Liver (tissue), 9 donors: Measurements from ENCODE around the gene GPRC5B. TPM values are rescaled to one million over a fixed set of nuclear protein-coding genes. Genes with fewer than 3 reads are reported as not detected.

Source experiments
- DNase-seq: peaks from one replicate; pipeline ENCODE4 v3.0.0-alpha.2; 2017; ENCODE audit warnings: low spot score
- H3K27ac ChIP-seq, 2 donors: one replicate each; pipeline ENCODE4 v1.7.0; 2013; ENCODE audit warnings: inconsistent platforms in 2 of 2, low read length in 2 of 2, control low read depth in 1 of 2, low read depth in 1 of 2, mild to moderate bottlenecking in 1 of 2
- H3K27me3 ChIP-seq, 4 donors: one replicate each; pipeline versions ENCODE4 v1.6.1 to v1.7.0; 2013; ENCODE audit warnings: low read length in 3 of 4, inconsistent platforms in 1 of 4, mild to moderate bottlenecking in 1 of 4, moderate library complexity in 1 of 4; ENCODE audit not compliant: control insufficient read depth in 4 of 4, insufficient read depth in 4 of 4
- H3K36me3 ChIP-seq, 4 donors: one replicate each; pipeline versions ENCODE4 v1.6.1 to v1.7.0; 2013; ENCODE audit warnings: low read length in 3 of 4, mild to moderate bottlenecking in 3 of 4, low read depth in 1 of 4, moderate library complexity in 1 of 4; ENCODE audit not compliant: control insufficient read depth in 4 of 4, insufficient read depth in 3 of 4
- H3K4me1 ChIP-seq, 4 donors: one replicate each; pipeline versions ENCODE4 v1.6.1 to v1.7.0; 2013; ENCODE audit warnings: low read length in 3 of 4, mild to moderate bottlenecking in 3 of 4, moderate library complexity in 1 of 4; ENCODE audit not compliant: control insufficient read depth in 4 of 4, insufficient read depth in 4 of 4
- H3K4me3 ChIP-seq, 3 donors: one replicate each; pipeline versions ENCODE4 v1.6.1 to v1.7.0; 2013; ENCODE audit warnings: low read length in 3 of 3, control low read depth in 1 of 3, low read depth in 1 of 3, mild to moderate bottlenecking in 1 of 3
- H3K9ac ChIP-seq, 2 donors: one replicate each; pipeline ENCODE4 v1.7.0; 2013; ENCODE audit warnings: low read length in 2 of 2, mild to moderate bottlenecking in 2 of 2, moderate library complexity in 2 of 2, control low read depth in 1 of 2, low read depth in 1 of 2
- H3K9me3 ChIP-seq, 4 donors: one replicate each; pipeline versions ENCODE4 v1.6.1 to v1.7.0; 2013; ENCODE audit warnings: low read length in 3 of 4; ENCODE audit not compliant: control insufficient read depth in 4 of 4
- EGR1 ChIP-seq, 2 donors: IDR thresholded peaks; 2 replicates each; pipeline ENCODE4 v1.6.1; 2016 to 2018; ENCODE audit warnings: antibody characterized with exemption in 2 of 2, low read depth in 2 of 2
- FOXA1 ChIP-seq: IDR thresholded peaks from 2 replicates; pipeline ENCODE4 v1.6.1; 2016; ENCODE audit warnings: antibody characterized with exemption
- FOXA2 ChIP-seq: IDR thresholded peaks from 2 replicates; pipeline ENCODE4 v1.6.1; 2016; ENCODE audit warnings: antibody characterized with exemption
- GABPA ChIP-seq, 2 donors: IDR thresholded peaks in 1 of 2; conservative IDR thresholded peaks in 1 of 2; 2 replicates each; pipeline ENCODE4 v1.6.1; 2016; ENCODE audit warnings: antibody characterized with exemption in 2 of 2, mild to moderate bottlenecking in 1 of 2, moderate library complexity in 1 of 2
- HNF4A ChIP-seq, 2 donors: conservative IDR thresholded peaks; 2 replicates each; pipeline ENCODE4 v1.6.1; 2016; ENCODE audit warnings: antibody characterized with exemption in 2 of 2, mild to moderate bottlenecking in 2 of 2
- HNF4G ChIP-seq: IDR thresholded peaks from 2 replicates; pipeline ENCODE4 v1.6.1; 2016; ENCODE audit warnings: antibody characterized with exemption
- JUND ChIP-seq, 2 donors: IDR thresholded peaks; 2 replicates each; pipeline ENCODE4 v1.6.1; 2016; ENCODE audit warnings: antibody characterized with exemption in 2 of 2
- NR2F2 ChIP-seq: IDR thresholded peaks from 2 replicates; pipeline ENCODE4 v1.6.1; 2016; ENCODE audit warnings: antibody characterized with exemption
- RAD21 ChIP-seq, 2 donors: IDR thresholded peaks; 2 replicates each; pipeline ENCODE4 v1.6.1; 2016; ENCODE audit warnings: antibody characterized with exemption in 2 of 2, mild to moderate bottlenecking in 2 of 2
- RXRA ChIP-seq, 2 donors: IDR thresholded peaks; 2 replicates each; pipeline ENCODE4 v1.6.1; 2017 to 2018; ENCODE audit warnings: antibody characterized with exemption in 2 of 2, mild to moderate bottlenecking in 1 of 2
- SP1 ChIP-seq: IDR thresholded peaks from 2 replicates; pipeline ENCODE4 v1.6.1; 2018; ENCODE audit warnings: antibody characterized with exemption, mild to moderate bottlenecking
- TAF1 ChIP-seq: conservative IDR thresholded peaks from 2 replicates; pipeline ENCODE4 v1.6.1; 2016; ENCODE audit warnings: antibody characterized with exemption, mild to moderate bottlenecking
- YY1 ChIP-seq: IDR thresholded peaks from 2 replicates; pipeline ENCODE4 v1.6.1; 2016; ENCODE audit warnings: antibody characterized with exemption, mild to moderate bottlenecking
- WGBS: extraction: QIAGEN DNeasy Blood & Tissue Kit; methylation state at CpG from one replicate; pipeline ENCODE4 v1.1.7; 2013; 5-methylcytosine and 5-hydroxymethylcytosine counted together
- polyA plus RNA-seq, 2 donors: library from polyadenylated mRNA; stranded (reverse) in 1 of 2; unstranded in 1 of 2; fragments of 200-250 nt in 1 of 2; fragments of >200 nt in 1 of 2; fragmentation: Nextera tagmentation in 1 of 2; extraction: Ambion mirVana in 1 of 2; gene quantifications; one replicate each; pipeline versions ENCODE4 v1.2.1 to v1.2.3, GENCODE V29; 2013 to 2015
- total RNA-seq, 2 donors: library from RNA; depleted of rRNA; stranded (reverse); fragments of >200 nt; gene quantifications; one replicate each; pipeline ENCODE4 v1.2.3, GENCODE V29; 2014
- TF ChIP-seq, protein P1 (sequence below): IDR thresholded peaks from 2 replicates; pipeline ENCODE4 v1.6.1; 2016; ENCODE audit warnings: antibody characterized with exemption
- TF ChIP-seq, protein P2 (sequence below): IDR thresholded peaks from 2 replicates; pipeline ENCODE4 v1.6.1; 2016; ENCODE audit warnings: antibody characterized with exemption, mild to moderate bottlenecking
- TF ChIP-seq, protein P3 (sequence below): fragments of 150-350 bp; IDR thresholded peaks from 2 replicates; pipeline ENCODE4 v1.5.1; 2017; ENCODE audit warnings: improper control_type of control experiment, low read depth, low read length; ENCODE audit not compliant: missing input control
- TF ChIP-seq, protein P4 (sequence below): IDR thresholded peaks from 2 replicates; pipeline ENCODE4 v1.6.1; 2016; ENCODE audit warnings: antibody characterized with exemption
- donor health status: healthy.
- donor health status: healthy.
- donor health status: healthy.
- donor health status: healthy.
- donor health status: healthy.

The GPRC5B gene
- total and polyA plus RNA-seq, 4 donors = 1.5 to 4.7 (median 2.7) TPM

DNA sequence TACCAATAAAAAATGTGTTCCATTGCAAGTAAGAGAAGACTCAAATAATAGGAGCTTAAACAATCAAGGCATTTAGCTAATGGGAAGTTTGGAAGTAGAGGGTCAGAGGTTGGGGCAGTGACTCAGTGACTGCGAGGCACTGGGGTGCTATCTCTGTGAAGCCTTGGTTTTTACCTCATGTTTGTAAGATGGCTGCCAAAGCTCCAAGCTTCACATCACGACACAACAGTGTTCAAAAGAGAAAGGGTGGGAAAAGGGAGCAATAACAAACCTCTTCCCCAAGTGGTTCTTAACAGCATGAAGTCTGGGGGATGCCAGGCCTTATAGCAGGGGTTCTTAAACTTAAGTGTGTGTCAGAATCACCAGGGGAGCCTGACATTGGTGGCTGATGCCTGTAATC lies 26.6 kb upstream of the GPRC5B start:
- H3K27me3 ChIP-seq = no peaks in the 10 kb centered on the region
- no peaks in the 10 kb centered on the region for H3K36me3 ChIP-seq

DNA sequence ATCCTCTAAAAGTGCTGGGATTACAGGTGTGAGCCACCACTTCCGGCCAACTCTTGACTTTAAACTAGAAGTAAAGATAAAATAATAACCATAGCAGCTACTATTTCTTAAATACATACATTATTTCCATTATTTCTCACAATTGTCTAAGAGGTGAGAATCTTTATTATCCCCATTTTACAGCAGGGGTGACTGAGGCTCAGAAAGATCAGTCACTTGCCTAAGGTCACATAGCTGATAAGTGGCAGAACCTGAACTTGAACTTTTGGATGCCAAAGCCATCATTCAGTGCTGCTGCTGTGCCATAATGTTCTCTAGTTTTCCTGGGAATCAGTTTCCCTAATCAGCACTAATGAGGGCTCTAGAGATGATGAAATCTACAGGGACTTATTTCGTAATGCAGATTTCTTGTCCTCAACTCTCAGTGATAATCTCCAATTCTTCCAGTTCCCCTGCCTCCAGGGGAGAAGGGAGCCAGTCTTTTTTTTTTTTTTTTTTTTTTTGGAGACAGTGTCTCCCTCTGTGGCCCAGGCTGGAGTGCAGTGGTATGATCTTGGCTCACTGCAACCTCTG lies 25.2 kb upstream of the GPRC5B start:
- no peaks in the 10 kb centered on the region for H3K27me3 ChIP-seq
- H3K9ac ChIP-seq = no peak overlapping the region
- TF ChIP-seq GABPA (IDR thresholded peaks at IDR 0.05 in 1 of 2, conservative IDR thresholded peaks at IDR 0.05 in 1 of 2) (no peak), FOXA1 (no peak), RXRA (IDR thresholded peaks at IDR 0.05) (no peak), YY1 (no peak), TAF1 (no peak), FOXA2 (no peak)
- TF ChIP-seq, protein P1, sequence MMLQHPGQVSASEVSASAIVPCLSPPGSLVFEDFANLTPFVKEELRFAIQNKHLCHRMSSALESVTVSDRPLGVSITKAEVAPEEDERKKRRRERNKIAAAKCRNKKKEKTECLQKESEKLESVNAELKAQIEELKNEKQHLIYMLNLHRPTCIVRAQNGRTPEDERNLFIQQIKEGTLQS = no peak
- TF ChIP-seq, protein P2, sequence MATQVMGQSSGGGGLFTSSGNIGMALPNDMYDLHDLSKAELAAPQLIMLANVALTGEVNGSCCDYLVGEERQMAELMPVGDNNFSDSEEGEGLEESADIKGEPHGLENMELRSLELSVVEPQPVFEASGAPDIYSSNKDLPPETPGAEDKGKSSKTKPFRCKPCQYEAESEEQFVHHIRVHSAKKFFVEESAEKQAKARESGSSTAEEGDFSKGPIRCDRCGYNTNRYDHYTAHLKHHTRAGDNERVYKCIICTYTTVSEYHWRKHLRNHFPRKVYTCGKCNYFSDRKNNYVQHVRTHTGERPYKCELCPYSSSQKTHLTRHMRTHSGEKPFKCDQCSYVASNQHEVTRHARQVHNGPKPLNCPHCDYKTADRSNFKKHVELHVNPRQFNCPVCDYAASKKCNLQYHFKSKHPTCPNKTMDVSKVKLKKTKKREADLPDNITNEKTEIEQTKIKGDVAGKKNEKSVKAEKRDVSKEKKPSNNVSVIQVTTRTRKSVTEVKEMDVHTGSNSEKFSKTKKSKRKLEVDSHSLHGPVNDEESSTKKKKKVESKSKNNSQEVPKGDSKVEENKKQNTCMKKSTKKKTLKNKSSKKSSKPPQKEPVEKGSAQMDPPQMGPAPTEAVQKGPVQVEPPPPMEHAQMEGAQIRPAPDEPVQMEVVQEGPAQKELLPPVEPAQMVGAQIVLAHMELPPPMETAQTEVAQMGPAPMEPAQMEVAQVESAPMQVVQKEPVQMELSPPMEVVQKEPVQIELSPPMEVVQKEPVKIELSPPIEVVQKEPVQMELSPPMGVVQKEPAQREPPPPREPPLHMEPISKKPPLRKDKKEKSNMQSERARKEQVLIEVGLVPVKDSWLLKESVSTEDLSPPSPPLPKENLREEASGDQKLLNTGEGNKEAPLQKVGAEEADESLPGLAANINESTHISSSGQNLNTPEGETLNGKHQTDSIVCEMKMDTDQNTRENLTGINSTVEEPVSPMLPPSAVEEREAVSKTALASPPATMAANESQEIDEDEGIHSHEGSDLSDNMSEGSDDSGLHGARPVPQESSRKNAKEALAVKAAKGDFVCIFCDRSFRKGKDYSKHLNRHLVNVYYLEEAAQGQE = no peak
- H3K27ac ChIP-seq = no peak overlapping the region
- H3K4me1 ChIP-seq = peaks cover 0 to 2% (median 0%) of the 10 kb centered on the region in 4 donors
- no peaks in the 10 kb centered on the region for H3K9me3 ChIP-seq
- H3K4me3 ChIP-seq = no peak overlapping the region
- H3K36me3 ChIP-seq = no peaks in the 10 kb centered on the region
- WGBS = 86% methylated on average over 2 of the region's 2 CpGs
- DNase-seq = no peak

More for the DNA sequence above, 26.6 kb upstream of the GPRC5B start:
- no peak overlapping the region for H3K27ac ChIP-seq
- 90% methylated on average over 2 of the region's 2 CpGs for WGBS
- no peak overlapping the region for H3K9ac ChIP-seq
- H3K4me1 ChIP-seq = peaks cover 0 to 2% (median 0%) of the 10 kb centered on the region in 4 donors
- no peak for DNase-seq
- H3K9me3 ChIP-seq = no peaks in the 10 kb centered on the region
- TF ChIP-seq RXRA (IDR thresholded peaks at IDR 0.05) = no peak
- TF ChIP-seq HNF4A (conservative IDR thresholded peaks at IDR 0.05) = no peak
- no peak for TF ChIP-seq HNF4G
- TF ChIP-seq NR2F2 = no peak
- no peak for TF ChIP-seq EGR1 (IDR thresholded peaks at IDR 0.05; ENCODE audit: low read depth in 2 of 2)
- TF ChIP-seq TAF1 = no peak
- TF ChIP-seq, protein P3, sequence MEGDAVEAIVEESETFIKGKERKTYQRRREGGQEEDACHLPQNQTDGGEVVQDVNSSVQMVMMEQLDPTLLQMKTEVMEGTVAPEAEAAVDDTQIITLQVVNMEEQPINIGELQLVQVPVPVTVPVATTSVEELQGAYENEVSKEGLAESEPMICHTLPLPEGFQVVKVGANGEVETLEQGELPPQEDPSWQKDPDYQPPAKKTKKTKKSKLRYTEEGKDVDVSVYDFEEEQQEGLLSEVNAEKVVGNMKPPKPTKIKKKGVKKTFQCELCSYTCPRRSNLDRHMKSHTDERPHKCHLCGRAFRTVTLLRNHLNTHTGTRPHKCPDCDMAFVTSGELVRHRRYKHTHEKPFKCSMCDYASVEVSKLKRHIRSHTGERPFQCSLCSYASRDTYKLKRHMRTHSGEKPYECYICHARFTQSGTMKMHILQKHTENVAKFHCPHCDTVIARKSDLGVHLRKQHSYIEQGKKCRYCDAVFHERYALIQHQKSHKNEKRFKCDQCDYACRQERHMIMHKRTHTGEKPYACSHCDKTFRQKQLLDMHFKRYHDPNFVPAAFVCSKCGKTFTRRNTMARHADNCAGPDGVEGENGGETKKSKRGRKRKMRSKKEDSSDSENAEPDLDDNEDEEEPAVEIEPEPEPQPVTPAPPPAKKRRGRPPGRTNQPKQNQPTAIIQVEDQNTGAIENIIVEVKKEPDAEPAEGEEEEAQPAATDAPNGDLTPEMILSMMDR = no peak
- TF ChIP-seq, protein P1 = no peak
- no peak for TF ChIP-seq RAD21 (IDR thresholded peaks at IDR 0.05)
- no peak for TF ChIP-seq FOXA1
- TF ChIP-seq YY1 = no peak
- TF ChIP-seq, protein P4, sequence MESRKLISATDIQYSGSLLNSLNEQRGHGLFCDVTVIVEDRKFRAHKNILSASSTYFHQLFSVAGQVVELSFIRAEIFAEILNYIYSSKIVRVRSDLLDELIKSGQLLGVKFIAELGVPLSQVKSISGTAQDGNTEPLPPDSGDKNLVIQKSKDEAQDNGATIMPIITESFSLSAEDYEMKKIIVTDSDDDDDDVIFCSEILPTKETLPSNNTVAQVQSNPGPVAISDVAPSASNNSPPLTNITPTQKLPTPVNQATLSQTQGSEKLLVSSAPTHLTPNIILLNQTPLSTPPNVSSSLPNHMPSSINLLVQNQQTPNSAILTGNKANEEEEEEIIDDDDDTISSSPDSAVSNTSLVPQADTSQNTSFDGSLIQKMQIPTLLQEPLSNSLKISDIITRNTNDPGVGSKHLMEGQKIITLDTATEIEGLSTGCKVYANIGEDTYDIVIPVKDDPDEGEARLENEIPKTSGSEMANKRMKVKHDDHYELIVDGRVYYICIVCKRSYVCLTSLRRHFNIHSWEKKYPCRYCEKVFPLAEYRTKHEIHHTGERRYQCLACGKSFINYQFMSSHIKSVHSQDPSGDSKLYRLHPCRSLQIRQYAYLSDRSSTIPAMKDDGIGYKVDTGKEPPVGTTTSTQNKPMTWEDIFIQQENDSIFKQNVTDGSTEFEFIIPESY = no peak
- TF ChIP-seq FOXA2 = no peak
- TF ChIP-seq, protein P2 = no peak
- TF ChIP-seq JUND (IDR thresholded peaks at IDR 0.05) = no peak
- TF ChIP-seq GABPA (IDR thresholded peaks at IDR 0.05 in 1 of 2, conservative IDR thresholded peaks at IDR 0.05 in 1 of 2) = no peak
- no peak for TF ChIP-seq SP1
- no peak overlapping the region for H3K4me3 ChIP-seq
